Measurements from ENCODE around the gene CHRNA1. TPM values are rescaled to one million over a fixed set of nuclear protein-coding genes. Genes with fewer than 3 reads are reported as not detected.

CHRNA1 gene
- total and polyA plus RNA-seq, 9 of the 15 experiments (the other 6 are each of a cell fraction or from before 2014, with no cell fraction given): not detected

DNA sequence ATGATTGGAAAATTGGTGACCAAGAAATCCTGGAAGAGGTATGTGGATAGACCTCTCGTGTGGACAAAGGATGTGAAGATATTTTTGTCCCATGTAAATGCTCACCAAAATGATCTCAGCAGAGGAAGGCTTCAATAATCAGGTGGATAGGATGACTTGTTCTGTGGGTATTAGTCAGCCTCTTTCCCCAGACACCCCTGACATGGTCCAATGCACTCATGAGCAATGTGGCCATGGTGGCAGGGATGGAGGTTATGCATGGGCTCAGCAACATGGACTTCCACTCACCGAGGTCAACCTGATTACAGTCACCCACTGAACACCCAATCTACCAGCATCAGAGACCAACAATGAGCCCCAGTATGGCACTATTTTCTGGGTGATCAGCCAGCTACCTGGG lies 20.2 kb downstream of the CHRNA1 start:
- no peak overlapping the region for H3K27ac ChIP-seq (ENCODE audit: extremely low read depth, low read depth, low read length)
- no peak overlapping the region for H3K4me2 ChIP-seq (ENCODE audit: insufficient read depth, low read length)
- no peaks in the 10 kb centered on the region for H3K4me1 ChIP-seq (replicated peaks in 1 of 2; ENCODE audit: control insufficient read depth in 2 of 2, insufficient read depth in 2 of 2, low read length in 2 of 2)
- 0% methylated on average over 2 of the region's 2 CpGs for WGBS (ENCODE audit: insufficient coverage, low coverage, missing lambda C conversion rate)
- CTCF ChIA-PET (ENCODE audit: low intra/inter-chr PET ratio): no interaction called here
- no peaks in the 10 kb centered on the region for H3K9me1 ChIP-seq (ENCODE audit: control insufficient read depth, insufficient read depth, low read length)
- H3K79me2 ChIP-seq (ENCODE audit: control insufficient read depth, insufficient read depth, low read length): no peaks in the 10 kb centered on the region
- POLR2A ChIA-PET: no interaction called here
- intact Hi-C loops (cut with micrococcal nuclease): no loop called here
- H3K4me3 ChIP-seq: no peak overlapping the region
- ATAC-seq: no peak
- no peaks in the 10 kb centered on the region for H3K36me3 ChIP-seq (ENCODE audit: control insufficient read depth, insufficient read depth, low read length)
- no peak for DNase-seq (ENCODE audit: extremely low read depth in 1 of 4, low spot score in 3 of 4)
- in situ Hi-C loops (cut with MboI): no loop called here
- BruUV-seq (replicated peaks): no TSS peak
- TF ChIP-seq, protein P1, sequence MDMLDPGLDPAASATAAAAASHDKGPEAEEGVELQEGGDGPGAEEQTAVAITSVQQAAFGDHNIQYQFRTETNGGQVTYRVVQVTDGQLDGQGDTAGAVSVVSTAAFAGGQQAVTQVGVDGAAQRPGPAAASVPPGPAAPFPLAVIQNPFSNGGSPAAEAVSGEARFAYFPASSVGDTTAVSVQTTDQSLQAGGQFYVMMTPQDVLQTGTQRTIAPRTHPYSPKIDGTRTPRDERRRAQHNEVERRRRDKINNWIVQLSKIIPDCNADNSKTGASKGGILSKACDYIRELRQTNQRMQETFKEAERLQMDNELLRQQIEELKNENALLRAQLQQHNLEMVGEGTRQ (CRISPR knock-in tag; IDR thresholded peaks at IDR 0.05): no peak
- TF ChIP-seq ZNF384 (IDR thresholded peaks at IDR 0.05; ENCODE audit: low read depth, low read length): no peak
- TF ChIP-seq SAFB2 (IDR thresholded peaks at IDR 0.05; ENCODE audit: borderline replicate concordance, low read depth, low read length, severe bottlenecking): no peak
- no peak for TF ChIP-seq CBFA2T3 (IDR thresholded peaks at IDR 0.05)
- TF ChIP-seq, protein P2, sequence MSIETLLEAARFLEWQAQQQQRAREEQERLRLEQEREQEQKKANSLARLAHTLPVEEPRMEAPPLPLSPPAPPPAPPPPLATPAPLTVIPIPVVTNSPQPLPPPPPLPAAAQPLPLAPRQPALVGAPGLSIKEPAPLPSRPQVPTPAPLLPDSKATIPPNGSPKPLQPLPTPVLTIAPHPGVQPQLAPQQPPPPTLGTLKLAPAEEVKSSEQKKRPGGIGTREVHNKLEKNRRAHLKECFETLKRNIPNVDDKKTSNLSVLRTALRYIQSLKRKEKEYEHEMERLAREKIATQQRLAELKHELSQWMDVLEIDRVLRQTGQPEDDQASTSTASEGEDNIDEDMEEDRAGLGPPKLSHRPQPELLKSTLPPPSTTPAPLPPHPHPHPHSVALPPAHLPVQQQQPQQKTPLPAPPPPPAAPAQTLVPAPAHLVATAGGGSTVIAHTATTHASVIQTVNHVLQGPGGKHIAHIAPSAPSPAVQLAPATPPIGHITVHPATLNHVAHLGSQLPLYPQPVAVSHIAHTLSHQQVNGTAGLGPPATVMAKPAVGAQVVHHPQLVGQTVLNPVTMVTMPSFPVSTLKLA (conservative IDR thresholded peaks at IDR 0.05): no peak
- no peak for TF ChIP-seq ZNF764 (CRISPR knock-in tag; IDR thresholded peaks at IDR 0.05; ENCODE audit: low read depth)
- TF ChIP-seq E2F3 (CRISPR knock-in tag; IDR thresholded peaks at IDR 0.05): no peak
- no peak for TF ChIP-seq JUNB (CRISPR knock-in tag; conservative IDR thresholded peaks at IDR 0.05)
- no peak for TF ChIP-seq POLR3G (IDR thresholded peaks at IDR 0.05; ENCODE audit: extremely low read depth, insufficient read length, insufficient replicate concordance)
- TF ChIP-seq ZC3H4 (CRISPR knock-in tag; IDR thresholded peaks at IDR 0.05; ENCODE audit: borderline replicate concordance): no peak
- TF ChIP-seq HDAC3 (IDR thresholded peaks at IDR 0.05; ENCODE audit: borderline replicate concordance, partially characterized antibody): no peak
- no peak for TF ChIP-seq CTBP1 (IDR thresholded peaks at IDR 0.05; ENCODE audit: borderline replicate concordance)
- TF ChIP-seq BMI1 (IDR thresholded peaks at IDR 0.05; ENCODE audit: low read length): no peak
- TF ChIP-seq NFIC (IDR thresholded peaks at IDR 0.05): no peak
- H4K20me1 ChIP-seq (replicated peaks; ENCODE audit: control insufficient read depth, insufficient read depth, low read length): no peaks in the 10 kb centered on the region
- no peak overlapping the region for H3K9ac ChIP-seq (ENCODE audit: insufficient read depth in 1 of 2, low read depth in 2 of 2, low read length in 2 of 2)
- no peak overlapping the region for H2AFZ ChIP-seq (ENCODE audit: low read depth, low read length)
- no peak for FAIRE-seq
- peaks cover 7 to 8% of the 10 kb centered on the region in 2 experiments; a peak in 3 of 5 replicates for H3K27me3 ChIP-seq (ENCODE audit: control insufficient read depth in 2 of 2, insufficient read depth in 2 of 2, low read length in 2 of 2)
- no peaks in the 10 kb centered on the region for H3K9me3 ChIP-seq (replicated peaks; ENCODE audit: control insufficient read depth, insufficient read depth, low read depth, low read length)

All from K562 (cell line).